Calu3 (cell line): ENCODE data around the gene ABHD15. TPM values are rescaled to one million over a fixed set of nuclear protein-coding genes. Genes with fewer than 3 reads are reported as not detected.

ENCODE experiments used
- BruUV-seq: library from RNA; stranded (reverse); fragments of 400-500 nt; replicated peaks from 2 replicates; lab custom pipeline; 2021; lab: Mats Ljungman, UMichigan
- CTCF ChIA-PET: fragments of 300-600 bp; sonication (Branson Sonifier 250); formaldehyde crosslinking; loops from one replicate; lab custom pipeline; 2022; ENCODE audit warnings: antibody characterized with exemption; lab: Charles Lee
- DNase-seq: peaks from one replicate; pipeline ENCODE4 v3.0.0; 2022
- H3K27ac Mint-ChIP-seq: one replicate; pipeline ENCODE4 v1.8.0; 2022; ENCODE audit warnings: mixed read lengths; ENCODE audit not compliant: unreplicated experiment
- H3K27me3 Mint-ChIP-seq: one replicate; pipeline ENCODE4 v1.8.0; 2022; ENCODE audit warnings: mixed read lengths; ENCODE audit not compliant: unreplicated experiment
- H3K36me3 Mint-ChIP-seq: one replicate; pipeline ENCODE4 v1.8.0; 2022; ENCODE audit warnings: mild to moderate bottlenecking, moderate library complexity, mixed read lengths; ENCODE audit not compliant: insufficient read depth, unreplicated experiment
- H3K4me1 Mint-ChIP-seq: one replicate; pipeline ENCODE4 v1.8.0; 2022; ENCODE audit warnings: mild to moderate bottlenecking, low read depth, mixed read lengths; ENCODE audit not compliant: unreplicated experiment
- H3K4me3 Mint-ChIP-seq: one replicate; pipeline ENCODE4 v1.8.0; 2022; ENCODE audit warnings: mild to moderate bottlenecking, low read depth, moderate library complexity, mixed read lengths; ENCODE audit not compliant: unreplicated experiment
- H3K9me3 Mint-ChIP-seq: one replicate; pipeline ENCODE4 v1.8.0; 2022; ENCODE audit warnings: low read depth, mixed read lengths; ENCODE audit not compliant: unreplicated experiment
- CTCF ChIP-seq: fragments of 200-600 bp; IDR thresholded peaks from one replicate; pipeline ENCODE4 v1.8.0; 2022; ENCODE audit warnings: antibody characterized with exemption; ENCODE audit not compliant: unreplicated experiment
- intact Hi-C: fragments of 100-400 bp; cut with micrococcal nuclease; formaldehyde crosslinking; loops from one replicate; pipeline ENCODE4 v1.10.0; 2022; ENCODE audit not compliant: unreplicated experiment
- total RNA-seq: library from RNA; stranded (reverse); gene quantifications from 2 replicates; pipeline ENCODE4 v1.2.3, GENCODE V29; 2022

ABHD15 gene
- total RNA-seq, 1 experiment from 2014 or later = 12.5 TPM

GRCh38 chr17:29555840-29556239, 11.0 kb downstream of the ABHD15 start:
- peak; percentile 59 for DNase-seq
- Mint-ChIP-seq H3K27me3 (no peaks in the 10 kb centered on the region), H3K4me3 (no peak overlapping the region), H3K9me3 (no peaks in the 10 kb centered on the region), H3K27ac (no peak overlapping the region), H3K36me3 (peaks cover 11% of the 10 kb centered on the region), H3K4me1 (peaks cover 19% of the 10 kb centered on the region)
- no TSS peak for BruUV-seq
- intact Hi-C loops = no loop called here
- CTCF ChIA-PET = interaction anchor here (1.5 to 1.7 kb wide), 2 partner anchors 11 to 21 kb away, joined by 4 to 5 read pairs; partner anchors contain the start of gene ABHD15
- no peak for TF ChIP-seq CTCF

- Mint-ChIP-seq H3K27ac (no peak overlapping the region), H3K27me3 (no peaks in the 10 kb centered on the region), H3K4me1 (peaks cover 6% of the 10 kb centered on the region), H3K4me3 (no peak overlapping the region), H3K36me3 (no peaks in the 10 kb centered on the region), H3K9me3 (no peaks in the 10 kb centered on the region)
- no TSS peak for BruUV-seq
- intact Hi-C loops = no loop called here
- TF ChIP-seq CTCF = no peak
- no peak for DNase-seq
- CTCF ChIA-PET = interaction anchor here (0.7 kb wide), 1 partner anchor 49 kb away, joined by 3 read pairs; no protein-coding TSS in a partner anchor
Observed at GRCh38 chr17:29549177-29549923, 17.5 kb downstream of the ABHD15 start.

GRCh38 chr17:29546830-29547229, 20.0 kb downstream of the ABHD15 start:
- H3K27me3 Mint-ChIP-seq = no peaks in the 10 kb centered on the region
- no peak overlapping the region for H3K27ac Mint-ChIP-seq
- DNase-seq = no peak
- CTCF ChIA-PET = no interaction called here
- H3K9me3 Mint-ChIP-seq = no peaks in the 10 kb centered on the region
- no TSS peak for BruUV-seq
- peaks cover 6% of the 10 kb centered on the region for H3K4me1 Mint-ChIP-seq
- no peak for TF ChIP-seq CTCF
- intact Hi-C loops = no loop called here
- no peak overlapping the region for H3K4me3 Mint-ChIP-seq
- peaks cover 5% of the 10 kb centered on the region for H3K36me3 Mint-ChIP-seq

GRCh38 chr17:29546085-29546484, 20.8 kb downstream of the ABHD15 start:
- CTCF ChIA-PET = interaction anchor here (1.0 kb wide), 1 partner anchor 9 kb away, joined by 3 read pairs; no protein-coding TSS in a partner anchor
- intact Hi-C loops = no loop called here
- H3K4me3 Mint-ChIP-seq = no peak overlapping the region
- no peaks in the 10 kb centered on the region for H3K27me3 Mint-ChIP-seq
- no peak for TF ChIP-seq CTCF
- H3K27ac Mint-ChIP-seq = no peak overlapping the region
- no TSS peak for BruUV-seq
- H3K36me3 Mint-ChIP-seq = peaks cover 5% of the 10 kb centered on the region
- H3K9me3 Mint-ChIP-seq = no peaks in the 10 kb centered on the region
- DNase-seq = no peak
- H3K4me1 Mint-ChIP-seq = peaks cover 6% of the 10 kb centered on the region
